Measurements from ENCODE around the gene CPB1.
A peak's percentile ranks its signal among the peaks of the same experiment; 100 is the strongest.

CPB1 gene

GRCh38 chr3:148833223-148833622 is 5.6 kb downstream of the CPB1 start:
- no peak for DNase-seq

- DNase-seq: no peak
Measured at GRCh38 chr3:148839805-148840204, 12.2 kb downstream of the CPB1 start.

- no peak for DNase-seq
Measured at GRCh38 chr3:148840451-148840850, 12.8 kb downstream of the CPB1 start.

DNA sequence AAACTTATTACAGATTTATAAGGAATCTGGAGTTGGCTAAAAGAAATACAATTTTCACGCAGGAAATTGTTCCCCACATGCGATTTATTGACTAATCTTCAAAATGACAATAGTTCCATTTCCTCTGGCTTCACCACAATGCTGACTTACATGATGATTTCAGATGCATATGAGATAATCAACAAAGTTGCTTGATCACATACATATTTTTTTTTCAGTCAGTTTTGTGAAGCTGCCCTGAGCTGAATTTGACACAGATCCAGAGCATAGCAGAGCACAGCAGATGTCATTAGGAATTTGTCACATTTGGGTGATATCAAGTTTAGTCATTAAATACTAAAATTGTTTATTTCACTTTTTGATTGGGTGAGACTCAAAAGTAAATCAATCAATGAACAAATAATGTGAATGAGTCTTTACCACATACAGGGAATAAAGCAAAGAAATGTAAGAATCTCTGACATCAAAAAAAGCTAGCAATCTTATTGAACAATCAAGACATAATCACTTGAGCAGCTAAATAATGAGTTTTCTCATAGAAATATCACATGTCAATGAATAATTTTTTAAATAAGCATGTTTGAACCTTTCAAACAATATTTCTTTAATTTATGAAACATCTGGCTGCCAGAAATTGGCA is 18.3 kb downstream of the CPB1 start:
- DNase-seq: no peak

DNA sequence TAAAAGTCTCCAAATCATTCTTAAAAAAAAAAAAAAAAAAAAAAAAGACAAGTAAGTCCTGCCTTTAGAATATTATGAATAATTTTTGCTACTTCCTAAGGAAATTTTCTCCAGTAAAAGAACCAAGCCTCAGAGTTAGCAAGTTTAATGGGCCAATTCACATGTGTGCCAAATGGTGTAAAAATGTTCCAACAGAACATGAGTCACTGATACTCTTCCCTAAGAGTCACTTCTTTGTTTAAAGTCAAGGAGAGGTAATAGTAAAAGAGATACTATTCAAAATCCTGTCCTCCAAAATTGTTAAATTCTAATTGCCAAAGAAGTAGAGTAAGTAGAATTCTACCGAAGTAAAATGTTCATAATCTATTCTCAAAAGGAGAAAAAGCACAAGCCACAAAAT is 19.7 kb downstream of the CPB1 start:
- no peak for DNase-seq

DNA sequence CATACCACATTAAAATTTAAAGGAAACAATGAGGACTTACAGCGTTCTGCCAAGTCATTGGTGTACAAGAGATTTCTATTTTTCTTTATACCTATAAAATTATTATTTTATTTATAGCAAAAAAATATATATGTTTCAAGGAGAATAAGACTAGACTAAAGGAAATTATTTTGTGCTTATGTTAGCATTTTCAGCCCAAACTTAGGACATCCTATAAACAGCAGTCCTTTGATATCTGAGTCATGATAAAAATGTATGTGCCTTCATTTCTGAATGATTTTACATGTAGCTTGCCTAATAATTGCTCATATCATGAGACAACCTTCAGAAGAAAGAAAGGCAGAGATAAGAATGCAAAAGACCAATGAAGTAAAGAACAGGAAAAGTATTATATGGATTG is 20.8 kb downstream of the CPB1 start:
- DNase-seq: no peak

- DNase-seq: no peak
Measured at GRCh38 chr3:148852271-148852992, 24.8 kb downstream of the CPB1 start.

DNA sequence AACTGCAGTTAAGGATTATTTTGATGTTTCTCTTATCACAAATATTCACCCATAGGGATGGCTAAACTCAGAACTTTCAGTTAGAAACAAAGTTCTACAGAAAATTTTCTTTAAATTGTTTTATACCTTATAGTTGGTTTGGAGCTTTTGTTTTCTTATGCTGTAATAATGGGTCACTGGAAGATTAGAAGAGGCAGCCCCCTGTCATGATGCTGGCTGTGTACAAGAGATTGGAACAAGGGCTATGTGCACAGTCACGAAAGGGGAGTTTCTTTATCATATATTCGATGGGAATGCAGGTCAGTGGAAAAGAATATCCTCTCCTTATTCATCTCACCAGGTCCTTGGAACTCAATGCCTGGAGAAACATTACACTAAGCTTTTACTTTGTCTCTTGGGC is 25.5 kb downstream of the CPB1 start:
- DNase-seq: no peak

- no peak for DNase-seq
Measured at GRCh38 chr3:148854061-148854460, 26.4 kb downstream of the CPB1 start.

- DNase-seq: no peak
Measured at GRCh38 chr3:148856384-148856783, 28.8 kb downstream of the CPB1 start.

GRCh38 chr3:148857316-148857715 is 29.7 kb downstream of the CPB1 start:
- DNase-seq: no peak

GRCh38 chr3:148861277-148861869 is 33.8 kb downstream of the CPB1 start:
- DNase-seq: peak in 1 of 2 donors; percentile 35

GRCh38 chr3:148863297-148863696 is 35.7 kb downstream of the CPB1 start:
- no peak for DNase-seq

- no peak for DNase-seq
Measured at GRCh38 chr3:148863814-148864213, 36.2 kb downstream of the CPB1 start.

- DNase-seq: peak in 1 of 2 donors; percentile 74
Measured at GRCh38 chr3:148865049-148865448, 37.4 kb downstream of the CPB1 start, which contains the start of gene CPA3. Gene CPA3, plus strand, starts transcription at chr3:148865296. Its CDS starts 12 bp downstream, at chr3:148865308.

- DNase-seq: no peak
Measured at GRCh38 chr3:148866261-148866660, 38.6 kb downstream of the CPB1 start.

- no peak for DNase-seq
Measured at GRCh38 chr3:148873270-148873927, 45.8 kb downstream of the CPB1 start.

DNA sequence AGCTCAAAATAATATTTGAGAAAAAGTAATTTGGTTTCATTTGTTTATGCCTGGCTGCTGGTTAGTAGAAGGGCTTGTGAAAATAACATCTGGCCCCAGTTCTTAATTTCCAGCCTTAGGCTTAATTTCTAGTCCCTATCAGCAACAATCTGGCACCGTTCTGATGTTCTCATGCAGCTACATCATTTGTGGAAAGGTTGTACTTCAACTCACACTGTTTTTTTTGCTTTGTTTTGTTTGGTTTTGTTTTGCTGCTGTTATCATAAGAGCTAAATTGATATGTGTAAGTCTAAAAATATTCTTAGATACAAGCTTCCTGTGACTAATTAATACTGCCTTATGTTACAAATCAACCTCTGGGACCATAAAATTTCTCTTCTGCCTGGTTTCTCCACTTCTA is 46.4 kb downstream of the CPB1 start:
- DNase-seq: no peak

- no peak for DNase-seq
Measured at GRCh38 chr3:148878095-148878494, 50.5 kb downstream of the CPB1 start.

DNA sequence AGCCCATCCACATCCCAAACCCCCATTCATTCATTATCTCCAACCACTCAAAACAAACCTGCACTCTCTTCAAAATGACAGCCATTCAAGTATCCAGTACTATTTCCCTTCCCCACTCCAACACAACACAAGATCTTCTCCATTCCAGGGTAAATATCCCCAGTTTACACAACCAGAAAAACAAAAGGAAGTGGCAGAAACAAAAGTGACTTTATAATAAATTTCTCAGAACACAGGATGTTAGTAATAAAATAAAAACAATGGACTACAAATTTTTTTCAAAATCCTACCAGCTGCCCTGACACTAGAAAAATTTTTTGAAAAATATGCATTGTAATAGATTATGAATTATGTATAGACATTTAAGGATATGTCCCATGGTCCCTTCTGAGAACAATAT is 51.6 kb downstream of the CPB1 start:
- no peak for DNase-seq

DNA sequence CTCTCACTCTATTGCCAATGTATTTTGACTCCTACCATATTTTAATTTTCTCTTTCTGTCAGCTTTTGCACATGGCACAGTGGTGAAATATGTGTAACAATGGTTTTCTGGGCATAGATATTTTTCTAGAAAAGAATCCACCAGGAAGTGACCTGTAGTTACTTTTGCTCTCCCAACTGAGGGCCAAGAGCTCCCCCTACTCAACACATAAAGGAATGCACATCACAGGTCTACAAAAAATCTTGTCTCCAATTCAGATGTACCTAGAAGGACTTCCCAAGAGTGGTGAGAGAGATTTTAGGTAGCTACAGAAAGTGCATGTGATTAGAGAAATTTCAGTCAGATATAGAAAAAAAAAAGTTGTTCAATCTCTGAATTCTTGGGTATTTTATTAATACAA is 53.1 kb downstream of the CPB1 start:
- peak in 1 of 2 donors; percentile 40 for DNase-seq

DNA sequence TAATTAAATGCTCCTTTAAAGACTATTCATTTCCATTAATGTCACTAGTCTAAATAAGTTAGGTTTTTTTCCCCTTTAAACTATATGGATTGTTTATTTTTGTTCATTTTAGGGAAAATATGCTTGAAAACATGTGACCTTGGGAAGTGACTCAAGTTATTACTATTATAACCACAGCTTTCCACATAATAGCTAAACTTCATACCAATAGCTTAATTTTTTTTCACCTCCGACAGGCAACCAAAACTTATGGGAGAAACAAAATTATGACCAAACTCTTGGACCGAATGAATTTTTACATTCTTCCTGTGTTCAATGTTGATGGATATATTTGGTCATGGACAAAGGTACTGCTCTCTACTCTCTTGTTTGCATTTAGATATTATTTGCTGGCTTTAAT is 53.7 kb downstream of the CPB1 start:
- DNase-seq: no peak

GRCh38 chr3:148882288-148882687 is 54.7 kb downstream of the CPB1 start:
- no peak for DNase-seq

DNA sequence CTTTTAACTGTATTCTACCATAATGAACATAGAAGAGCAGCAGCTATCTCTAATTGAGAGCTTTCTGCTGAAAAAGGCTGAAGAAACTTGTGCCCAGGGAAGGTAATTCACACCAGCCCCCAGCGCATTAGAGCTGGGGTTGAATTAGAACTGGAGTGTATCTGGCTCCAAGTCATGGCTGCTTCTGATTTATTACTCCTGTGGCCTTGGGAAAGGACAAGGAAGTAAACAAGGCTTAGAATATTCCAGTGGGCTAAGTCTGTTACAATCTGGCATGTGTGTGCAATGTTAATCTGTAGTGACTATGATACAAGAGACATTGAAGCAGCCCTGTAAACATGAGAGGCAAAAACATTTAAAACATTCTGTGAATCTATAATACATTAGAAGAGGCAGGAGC is 55.6 kb downstream of the CPB1 start:
- no peak for DNase-seq
